Stimulated activated CD8-positive, alpha-beta memory T cell treated with anti-CD3 and anti-CD28 coated beads, Interleukin-7, amount 100 ng/mL, for 1 hour (primary cell): Measurements from ENCODE around the gene RBM8A.

Experiments used
- DNase-seq, 2 donors: peaks; one replicate each; pipeline ENCODE4 v3.0.0-alpha.2; 2020; ENCODE audit warnings: low read depth in 2 of 2

Gene RBM8A

GRCh38 chr1:145884675-145885074, 42.6 kb downstream of the RBM8A start:
- no peak for DNase-seq

- DNase-seq, result no peak
Measured at GRCh38 chr1:145879775-145880174, 47.5 kb downstream of the RBM8A start.

- DNase-seq, result no peak
Measured at GRCh38 chr1:145878724-145879123, 48.6 kb downstream of the RBM8A start.

- no peak for DNase-seq
Measured at GRCh38 chr1:145877923-145878486, 49.3 kb downstream of the RBM8A start.

GRCh38 chr1:145874646-145875045, 52.6 kb downstream of the RBM8A start:
- no peak for DNase-seq

- peak in 1 of 2 donors; percentile 7 for DNase-seq
Measured at GRCh38 chr1:145871994-145872924, 55.0 kb downstream of the RBM8A start.
